Suppressor macrophage treated with lipopolysaccharide for 4 hours (primary cell): ENCODE data around the gene ODF4.
"Not testable (repeated sequence)": the region's sequence is repeated elsewhere in the genome, so short reads cannot be mapped to it uniquely, and the experiment has no call there.

Source experiments
- DNase-seq: peaks from one replicate; pipeline ENCODE4 v3.0.0-alpha.2; 2020

The ODF4 gene

GRCh38 chr17:8371786-8372185, 32.1 kb downstream of the ODF4 start:
- no peak for DNase-seq

GRCh38 chr17:8372422-8372821, 32.8 kb downstream of the ODF4 start:
- no peak for DNase-seq

GRCh38 chr17:8373856-8374255, 34.2 kb downstream of the ODF4 start:
- not testable (repeated sequence) for DNase-seq

GRCh38 chr17:8375738-8376259, 36.2 kb downstream of the ODF4 start:
- DNase-seq = no peak

- peak; percentile 87 for DNase-seq
Measured at GRCh38 chr17:8376271-8377067, 36.8 kb downstream of the ODF4 start, which contains the start of gene KRABD2. Gene KRABD2, minus strand, starts transcription at chr17:8376704.

DNA sequence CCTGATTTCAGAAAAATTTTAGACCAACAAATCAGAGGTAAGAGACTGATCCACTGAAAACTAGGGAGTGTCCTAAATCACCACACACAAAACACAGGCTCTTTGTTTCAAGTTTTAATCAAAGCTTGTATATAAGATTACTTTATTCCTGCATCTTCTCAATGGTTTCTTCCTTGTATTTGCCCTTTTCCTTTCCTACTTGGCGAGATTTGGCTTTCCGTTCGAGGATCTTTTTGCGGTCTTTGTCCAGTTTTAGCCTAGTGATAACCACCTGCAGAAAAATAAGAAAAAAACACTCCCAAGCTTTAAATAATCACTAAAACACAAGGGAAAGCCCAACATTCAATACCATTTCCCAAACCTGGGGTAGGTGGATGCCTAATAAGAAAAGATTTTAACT, 37.8 kb downstream of the ODF4 start:
- DNase-seq = no peak

DNA sequence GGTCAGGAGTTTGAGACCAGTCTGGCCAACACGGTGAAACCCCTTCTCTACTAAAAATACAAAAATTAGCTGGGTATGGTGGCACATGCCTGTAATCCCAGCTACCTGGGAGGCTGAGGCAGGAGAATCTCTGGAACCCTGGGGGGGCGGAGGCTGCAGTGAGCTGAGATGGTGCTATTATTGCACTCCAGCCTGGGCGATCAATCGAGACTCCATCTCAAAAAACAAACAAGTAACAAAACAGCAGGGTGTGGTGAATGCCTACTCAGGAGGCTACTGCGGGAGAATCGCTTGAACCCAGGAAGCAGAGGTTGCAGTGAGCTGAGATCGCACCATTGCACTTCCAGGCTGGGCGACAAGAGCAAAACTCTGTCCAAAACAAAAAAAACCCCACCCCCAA, 38.5 kb downstream of the ODF4 start:
- DNase-seq = not testable (repeated sequence)

GRCh38 chr17:8380049-8380448, 40.4 kb downstream of the ODF4 start:
- DNase-seq = no peak

- peak; percentile 5 for DNase-seq
Measured at GRCh38 chr17:8382052-8382879, 42.6 kb downstream of the ODF4 start.

DNA sequence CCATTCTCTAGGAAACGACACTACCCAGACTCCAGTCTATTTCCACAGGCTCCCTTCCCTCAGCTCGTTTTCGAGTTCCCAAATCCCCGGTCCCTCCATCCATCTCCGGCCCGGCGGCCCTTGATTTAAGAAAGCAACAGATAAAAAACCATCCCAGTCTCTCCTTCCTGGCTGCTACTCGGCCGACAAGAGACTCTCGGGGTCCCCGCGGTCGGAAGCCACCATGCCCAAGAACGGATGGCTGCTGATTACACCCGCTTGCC, 43.2 kb downstream of the ODF4 start:
- DNase-seq = no peak

- DNase-seq = peak; percentile 99
Measured at GRCh38 chr17:8383143-8383822, 43.6 kb downstream of the ODF4 start, which contains the start of gene RPL26. Gene RPL26, minus strand, starts transcription at chr17:8383193. Its CDS starts 883 bp downstream, at chr17:8382310.

DNA sequence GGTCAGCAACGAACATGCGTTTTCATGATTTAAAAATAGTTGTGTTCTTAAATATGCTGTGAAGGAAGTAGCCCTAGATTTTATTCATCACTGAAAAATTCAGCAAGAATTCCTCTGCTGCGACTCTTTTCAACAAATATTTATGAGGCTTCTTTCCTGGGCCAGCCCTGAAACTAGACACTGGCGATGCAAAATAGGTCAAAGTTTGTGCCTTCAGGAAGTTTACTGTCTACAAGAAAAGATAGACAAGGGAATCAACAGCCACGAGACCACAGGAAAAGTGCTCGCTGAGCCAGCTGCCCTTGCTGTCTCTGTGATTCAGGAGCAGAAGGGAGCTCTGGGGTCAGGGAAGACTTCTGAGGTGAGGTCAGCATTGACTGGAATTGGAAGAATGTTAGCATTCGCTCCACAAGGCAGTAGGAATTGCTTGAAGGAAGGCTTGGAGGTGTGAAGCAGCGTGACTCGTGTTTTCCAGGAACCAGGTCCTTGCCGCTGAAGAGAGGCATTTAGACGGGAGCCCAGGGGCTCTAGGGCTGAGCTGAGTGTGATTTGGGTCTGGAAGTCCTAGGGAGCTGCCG, 45.2 kb downstream of the ODF4 start:
- DNase-seq = no peak

GRCh38 chr17:8386841-8387240, 47.2 kb downstream of the ODF4 start:
- no peak for DNase-seq

DNA sequence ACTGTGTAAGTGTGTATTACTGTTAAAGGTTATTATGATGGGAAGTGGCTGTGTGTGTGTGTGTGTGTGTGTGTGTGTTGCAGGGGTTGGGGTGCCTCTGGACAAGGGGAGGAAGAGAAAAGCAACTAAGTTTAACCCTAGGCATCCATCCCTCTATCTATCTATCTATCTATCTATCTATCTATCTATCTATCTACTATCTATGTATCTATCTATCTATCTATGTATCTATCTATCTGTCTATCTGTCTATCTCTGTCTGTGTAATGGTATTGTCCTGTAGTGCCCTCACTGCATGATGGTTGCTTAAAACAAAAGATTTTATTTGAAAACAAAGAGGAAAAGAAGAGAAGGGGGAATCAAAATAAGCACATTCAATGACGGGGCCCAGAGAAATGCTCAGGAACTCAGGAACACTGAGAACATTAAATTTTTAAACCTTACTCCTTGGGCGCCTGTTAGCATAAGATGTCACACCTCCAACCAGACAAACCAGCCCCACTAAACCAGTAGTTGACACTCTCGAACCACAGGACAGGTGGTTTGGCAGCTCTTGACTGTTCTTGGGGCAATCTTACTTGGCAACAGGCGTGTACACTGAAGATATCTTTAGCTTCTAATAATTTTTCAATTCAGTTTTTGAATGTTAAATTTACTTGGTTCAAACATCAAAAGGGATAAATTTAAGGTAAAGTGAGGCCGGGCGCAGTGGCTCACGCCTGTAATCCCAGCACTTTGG, 48.4 kb downstream of the ODF4 start:
- DNase-seq = no peak

GRCh38 chr17:8391711-8392110, 52.1 kb downstream of the ODF4 start:
- no peak for DNase-seq

GRCh38 chr17:8392274-8392673, 52.6 kb downstream of the ODF4 start:
- no peak for DNase-seq

DNA sequence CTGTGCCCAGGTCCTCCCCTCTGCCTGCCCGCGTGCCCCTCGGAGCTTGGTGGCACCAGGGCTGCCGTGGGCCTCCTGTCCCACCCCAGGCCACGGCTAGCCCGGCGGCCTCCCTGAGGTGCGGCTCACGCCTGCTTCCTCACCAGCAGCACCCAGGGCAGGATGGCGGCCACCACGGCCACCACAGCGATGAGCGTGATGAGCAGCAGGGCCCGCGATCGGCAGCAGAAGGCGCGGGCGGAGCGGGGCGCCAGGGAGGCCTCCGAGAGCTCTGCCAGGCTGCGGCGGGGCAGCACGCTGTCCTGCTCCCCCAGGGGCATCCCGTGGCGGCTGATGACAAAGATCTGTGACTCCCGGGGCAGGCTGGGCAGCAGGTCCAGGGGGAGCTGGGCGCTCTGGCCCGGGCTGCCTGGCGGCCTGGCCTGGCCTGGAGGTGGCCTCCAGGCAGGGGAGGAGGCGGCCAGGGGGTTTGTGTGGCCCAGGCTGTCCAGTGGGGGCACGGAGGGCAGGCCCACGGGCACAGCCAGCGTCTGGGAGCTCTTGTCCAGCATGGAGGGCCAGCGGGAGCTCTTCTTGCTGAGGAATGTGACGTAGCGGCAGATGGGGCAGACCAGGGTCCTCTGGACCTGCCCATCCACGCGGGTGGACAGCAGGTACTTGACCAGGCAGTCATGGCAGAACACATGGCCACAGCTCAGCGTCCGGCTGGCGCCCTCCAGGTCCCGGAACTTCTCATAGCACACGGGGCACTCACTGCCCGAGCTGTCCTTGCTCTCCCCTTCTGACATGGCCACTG, 53.2 kb downstream of the ODF4 start:
- no peak for DNase-seq

DNA sequence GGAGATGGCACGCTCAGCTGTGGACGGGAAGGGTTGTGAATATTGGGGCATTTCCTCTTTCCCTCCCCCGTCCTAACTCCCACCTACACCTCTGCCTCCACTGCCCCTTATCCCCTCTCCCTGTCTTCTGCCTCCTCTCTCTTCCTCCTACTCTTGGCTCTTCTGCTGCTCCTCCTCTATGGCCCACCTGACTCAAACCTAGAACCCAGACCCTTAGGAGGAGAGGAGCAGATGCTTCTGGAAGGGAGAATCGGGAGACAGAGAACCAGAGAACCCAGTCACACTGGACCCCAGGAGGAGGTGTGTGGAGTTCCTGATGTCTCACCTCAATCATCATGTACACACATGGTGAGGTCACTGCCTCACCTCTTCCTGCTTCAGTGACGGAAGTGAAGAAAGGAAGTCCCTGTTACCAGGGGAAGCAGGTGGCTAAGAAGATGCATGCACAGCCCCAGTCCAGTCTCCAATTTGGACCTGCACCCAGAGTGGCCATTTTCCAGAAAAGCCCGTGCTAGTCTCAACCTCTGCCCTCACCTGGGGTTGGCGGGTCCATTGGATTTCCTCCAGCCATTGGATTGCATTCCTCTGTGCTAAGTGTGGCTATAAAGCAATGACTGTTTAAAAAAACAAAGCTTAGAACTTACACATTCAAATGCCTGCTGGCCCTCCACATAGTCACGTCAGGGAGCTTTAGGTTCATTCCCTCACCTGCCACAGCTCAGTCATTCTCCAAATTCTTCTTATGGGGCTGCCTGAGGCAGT, 54.0 kb downstream of the ODF4 start:
- no peak for DNase-seq

DNA sequence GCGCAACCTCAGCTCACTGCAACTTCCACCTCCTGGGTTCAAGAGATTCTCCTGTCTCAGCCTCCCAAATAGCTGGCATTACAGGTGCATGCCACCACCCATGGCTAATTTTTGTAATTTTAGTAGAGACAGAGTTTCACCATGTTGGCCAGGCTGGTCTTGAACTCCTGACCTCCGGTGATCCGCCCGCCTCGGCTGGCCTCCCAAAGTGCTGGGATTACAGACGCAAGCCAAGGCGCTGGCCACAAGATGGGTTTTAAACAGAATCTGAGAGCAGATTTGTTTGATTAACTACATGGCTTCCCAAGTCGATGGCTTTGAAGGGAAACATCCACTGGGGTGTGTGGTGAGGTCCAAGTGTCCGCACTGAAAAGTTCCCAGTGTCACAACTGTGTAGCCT, 54.9 kb downstream of the ODF4 start:
- DNase-seq = not testable (repeated sequence)
